GM21529 (cell line): ENCODE measurements around the gene KLHL41.
A peak's percentile ranks its signal among the peaks of the same experiment; 100 is the strongest.

Source experiments
- ATAC-seq: cut with Tn5 transposase; IDR thresholded peaks from one replicate; pipeline ENCODE4 v1.9.1; 2021; ENCODE audit not compliant: unreplicated experiment

The KLHL41 gene

GRCh38 chr2:169509298-169509885 lies at the start of gene KLHL41:
TSS of gene KLHL41 (plus strand) at chr2:169509702. CDS start at chr2:169509779, 77 bp downstream.
- no peak for ATAC-seq

GRCh38 chr2:169461143-169461542 lies 48.4 kb upstream of the KLHL41 start:
- ATAC-seq, result no peak

GRCh38 chr2:169462896-169463695 lies 46.4 kb upstream of the KLHL41 start:
- no peak for ATAC-seq

- ATAC-seq, result no peak
These were observed 45.0 kb upstream of the KLHL41 start for GRCh38 chr2:169464466-169464865.

- no peak for ATAC-seq
These were observed 44.6 kb upstream of the KLHL41 start for GRCh38 chr2:169464882-169465281.

GRCh38 chr2:169468841-169469240 lies 40.7 kb upstream of the KLHL41 start:
- ATAC-seq, result no peak

- ATAC-seq, result no peak
These were observed 39.4 kb upstream of the KLHL41 start for GRCh38 chr2:169469952-169470572.

GRCh38 chr2:169472249-169472648 lies 37.3 kb upstream of the KLHL41 start:
- no peak for ATAC-seq

GRCh38 chr2:169476459-169476858 lies 33.0 kb upstream of the KLHL41 start:
- no peak for ATAC-seq

- ATAC-seq, result no peak
These were observed 31.2 kb upstream of the KLHL41 start for GRCh38 chr2:169478339-169478738.

- no peak for ATAC-seq
These were observed 30.7 kb upstream of the KLHL41 start for GRCh38 chr2:169478745-169479256.

- ATAC-seq, result peak; percentile 98
These were observed 30.0 kb upstream of the KLHL41 start, which contains the start of gene BBS5 for GRCh38 chr2:169479257-169480078. TSS of gene BBS5 (plus strand) at chr2:169479494. CDS start at chr2:169479554, 60 bp downstream.

- ATAC-seq, result no peak
These were observed 29.4 kb upstream of the KLHL41 start for GRCh38 chr2:169480079-169480465.

- no peak for ATAC-seq
These were observed 23.8 kb upstream of the KLHL41 start for GRCh38 chr2:169485650-169486138.

GRCh38 chr2:169486487-169486886 lies 23.0 kb upstream of the KLHL41 start:
- ATAC-seq, result no peak

GRCh38 chr2:169490834-169491233 lies 18.7 kb upstream of the KLHL41 start:
- ATAC-seq, result no peak

GRCh38 chr2:169491378-169491777 lies 18.1 kb upstream of the KLHL41 start:
- ATAC-seq, result no peak

GRCh38 chr2:169493360-169493759 lies 16.1 kb upstream of the KLHL41 start:
- ATAC-seq, result no peak

GRCh38 chr2:169495310-169495928 lies 14.1 kb upstream of the KLHL41 start:
- no peak for ATAC-seq

GRCh38 chr2:169504651-169505050 lies 4.9 kb upstream of the KLHL41 start:
- no peak for ATAC-seq
